RWPE2 (cell line): ENCODE results near the gene FLVCR1.

Source experiments
- ATAC-seq: fragments of 200-7000 bp; cut with Tn5 transposase; 3 replicates; pipeline ENCODE4 v1.9.1; 2021; ENCODE audit warnings: low read depth
- DNase-seq: peaks from one replicate; pipeline ENCODE4 v3.0.0-alpha.2; 2020; ENCODE audit warnings: low spot score
- H3K27ac ChIP-seq: fragments of 450-650 bp; 2 replicates; pipeline ENCODE4 v1.5.1; 2017; ENCODE audit warnings: mild to moderate bottlenecking; ENCODE audit not compliant: poor library complexity, severe bottlenecking
- H3K27me3 ChIP-seq: fragments of 250-450 bp; sonication (Bioruptor Pico); 2 replicates; pipeline ENCODE4 v1.5.1; 2021; ENCODE audit warnings: mild to moderate bottlenecking, moderate library complexity; ENCODE audit not compliant: insufficient read depth, poor library complexity, severe bottlenecking
- H3K36me3 ChIP-seq: fragments of 250-450 bp; sonication (Bioruptor Pico); 2 replicates; pipeline ENCODE4 v1.5.1; 2020; ENCODE audit warnings: low read depth, mild to moderate bottlenecking, moderate library complexity
- H3K4me1 ChIP-seq: fragments of 250-450 bp; sonication (Bioruptor Pico); 2 replicates; pipeline ENCODE4 v1.5.1; 2021; ENCODE audit warnings: mild to moderate bottlenecking, moderate library complexity; ENCODE audit not compliant: insufficient read depth, poor library complexity, severe bottlenecking
- H3K4me3 ChIP-seq: fragments of 250-450 bp; sonication (Bioruptor Pico); 2 replicates; pipeline ENCODE4 v1.5.1; 2021; ENCODE audit warnings: mild to moderate bottlenecking, moderate library complexity; ENCODE audit not compliant: severe bottlenecking
- H3K9me3 ChIP-seq: fragments of 250-450 bp; sonication (Bioruptor Pico); 2 replicates; pipeline ENCODE4 v1.5.1; 2021; ENCODE audit warnings: mild to moderate bottlenecking, moderate library complexity; ENCODE audit not compliant: severe bottlenecking
- CTCF ChIP-seq: fragments of 450-650 bp; IDR thresholded peaks from one replicate; pipeline ENCODE4 v1.5.1; 2017; ENCODE audit warnings: mild to moderate bottlenecking, moderate library complexity; ENCODE audit not compliant: poor library complexity, severe bottlenecking

Gene FLVCR1

GRCh38 chr1:212941452-212941851 is 83.4 kb downstream of the FLVCR1 start:
- H3K27me3 ChIP-seq = no peaks in the 10 kb centered on the region
- ATAC-seq (no peak), DNase-seq (no peak)
- no peak overlapping the region for H3K27ac ChIP-seq
- no peak for TF ChIP-seq CTCF
- no peaks in the 10 kb centered on the region for H3K9me3 ChIP-seq
- no peak overlapping the region for H3K4me3 ChIP-seq
- no peaks in the 10 kb centered on the region for H3K4me1 ChIP-seq
- H3K36me3 ChIP-seq = no peaks in the 10 kb centered on the region

- ATAC-seq (no peak), DNase-seq (no peak)
- Histone ChIP-seq H3K4me3 (no peak overlapping the region), H3K27ac (no peak overlapping the region), H3K9me3 (no peaks in the 10 kb centered on the region), H3K36me3 (no peaks in the 10 kb centered on the region), H3K4me1 (no peaks in the 10 kb centered on the region), H3K27me3 (no peaks in the 10 kb centered on the region)
- TF ChIP-seq CTCF = no peak
Measured at GRCh38 chr1:212942679-212943392, 84.8 kb downstream of the FLVCR1 start.

- no peak overlapping the region for H3K4me3 ChIP-seq
- H3K27me3 ChIP-seq = no peaks in the 10 kb centered on the region
- no peak overlapping the region for H3K27ac ChIP-seq
- no peak for TF ChIP-seq CTCF
- H3K36me3 ChIP-seq = no peaks in the 10 kb centered on the region
- no peaks in the 10 kb centered on the region for H3K4me1 ChIP-seq
- ATAC-seq = no peak
- no peaks in the 10 kb centered on the region for H3K9me3 ChIP-seq
- no peak for DNase-seq
Measured at GRCh38 chr1:212943393-212943710, 85.3 kb downstream of the FLVCR1 start.

- DNase-seq = no peak
- H3K9me3 ChIP-seq = no peaks in the 10 kb centered on the region
- no peaks in the 10 kb centered on the region for H3K27me3 ChIP-seq
- H3K4me3 ChIP-seq = no peak overlapping the region
- no peaks in the 10 kb centered on the region for H3K4me1 ChIP-seq
- no peaks in the 10 kb centered on the region for H3K36me3 ChIP-seq
- no peak for ATAC-seq
- TF ChIP-seq CTCF = no peak
- H3K27ac ChIP-seq = no peak overlapping the region
Measured at GRCh38 chr1:212944229-212944901, 86.3 kb downstream of the FLVCR1 start.

GRCh38 chr1:212945056-212945455 is 87.0 kb downstream of the FLVCR1 start:
- no peaks in the 10 kb centered on the region for H3K9me3 ChIP-seq
- no peaks in the 10 kb centered on the region for H3K4me1 ChIP-seq
- no peak for TF ChIP-seq CTCF
- H3K27me3 ChIP-seq = no peaks in the 10 kb centered on the region
- no peak overlapping the region for H3K4me3 ChIP-seq
- no peaks in the 10 kb centered on the region for H3K36me3 ChIP-seq
- DNase-seq (no peak), ATAC-seq (no peak)
- no peak overlapping the region for H3K27ac ChIP-seq
